ENCODE results near the gene CTDNEP1.

CTDNEP1 gene

GRCh38 chr17:7228920-7229319, 22.6 kb downstream of the CTDNEP1 start:
- DNase-seq (ENCODE audit: low spot score), result no peak

DNA sequence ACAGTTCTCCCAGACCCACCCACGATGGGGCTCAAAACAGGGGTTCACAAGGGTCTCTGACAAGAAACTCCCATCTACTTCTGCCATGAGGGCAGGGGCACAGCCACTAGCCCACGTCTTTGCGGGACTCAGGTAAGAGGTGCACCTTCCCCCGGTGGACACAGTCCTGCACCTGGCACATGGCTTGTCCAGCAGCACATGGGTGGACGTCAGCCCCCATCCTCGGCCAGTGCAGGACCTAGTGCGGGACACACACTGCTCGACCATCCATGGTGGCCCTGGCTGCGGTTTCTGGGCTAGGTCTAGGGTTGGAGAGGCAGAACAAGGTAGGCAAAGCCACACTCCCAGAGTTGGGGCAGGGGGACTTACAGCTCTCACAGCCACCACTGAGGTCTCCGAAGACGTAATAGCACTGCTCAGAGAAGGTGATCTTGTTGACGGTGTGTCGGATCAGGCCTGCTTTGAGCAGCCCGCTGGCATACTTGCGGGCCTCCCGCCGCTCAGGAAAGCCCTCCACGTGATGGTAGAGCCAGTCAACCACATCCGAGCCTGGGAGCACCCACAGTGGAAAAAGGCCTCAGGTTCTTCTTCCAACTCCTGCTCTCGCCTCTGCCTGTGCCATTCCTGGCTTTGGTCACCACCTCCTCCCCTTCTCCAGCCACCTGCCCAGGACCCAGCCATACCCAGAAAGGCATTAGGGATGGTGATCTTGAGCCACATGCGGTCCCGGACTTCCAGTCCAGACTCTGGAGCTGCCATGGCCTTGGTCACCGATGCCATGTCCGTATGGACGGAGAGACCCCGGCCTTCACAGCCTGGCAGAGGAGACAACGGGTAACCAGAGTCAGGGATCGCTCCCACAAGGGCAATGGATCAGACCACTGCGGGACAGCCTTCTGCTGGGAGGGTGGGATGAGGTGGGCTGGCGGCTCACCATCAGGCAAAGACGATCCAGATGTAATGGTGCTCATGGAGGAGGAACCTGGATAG, 24.5 kb downstream of the CTDNEP1 start:
- no peak for DNase-seq (ENCODE audit: low spot score)

GRCh38 chr17:7225711-7226331, 25.7 kb downstream of the CTDNEP1 start:
- DNase-seq (ENCODE audit: low spot score), result no peak

DNA sequence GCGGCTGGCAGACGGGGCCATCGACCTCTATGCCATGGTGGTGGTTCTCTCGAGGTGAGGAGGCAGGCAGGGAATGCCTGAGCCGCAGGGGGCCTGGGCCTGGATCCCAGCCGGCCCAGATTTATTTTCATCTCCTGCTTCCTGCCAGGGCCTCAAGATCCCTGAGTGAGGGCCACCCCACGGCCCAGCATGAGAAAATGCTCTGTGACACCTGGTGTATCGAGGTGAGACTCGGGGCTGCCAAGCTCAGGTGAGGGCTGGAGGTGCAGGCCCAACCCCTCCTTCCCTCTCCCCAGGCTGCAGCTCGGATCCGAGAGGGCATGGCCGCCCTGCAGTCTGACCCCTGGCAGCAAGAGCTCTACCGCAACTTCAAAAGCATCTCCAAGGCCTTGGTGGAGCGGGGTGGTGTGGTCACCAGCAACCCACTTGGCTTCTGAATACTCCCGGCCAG, 26.8 kb downstream of the CTDNEP1 start:
- no peak for DNase-seq (ENCODE audit: low spot score)

DNA sequence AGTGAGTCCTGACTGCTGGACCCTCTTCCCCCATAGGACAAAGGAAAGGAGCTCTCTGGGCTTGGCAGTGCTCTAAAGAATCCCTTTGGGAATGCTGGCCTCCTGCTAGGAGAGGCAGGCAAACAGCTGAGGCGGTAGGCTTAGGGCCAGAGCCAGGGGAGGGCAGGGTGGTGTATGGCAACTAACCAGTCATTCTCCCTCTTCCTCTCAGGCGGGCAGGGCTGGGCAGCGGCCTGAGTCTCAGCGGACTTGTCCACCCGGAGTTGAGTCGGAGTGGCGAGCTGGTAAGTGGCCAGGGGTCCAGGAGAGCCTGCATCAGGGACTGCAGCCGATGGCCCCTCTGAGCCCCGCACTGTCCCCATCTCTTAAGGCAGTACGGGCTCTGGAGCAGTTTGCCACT, 27.4 kb downstream of the CTDNEP1 start:
- DNase-seq (ENCODE audit: low spot score), result no peak

DNA sequence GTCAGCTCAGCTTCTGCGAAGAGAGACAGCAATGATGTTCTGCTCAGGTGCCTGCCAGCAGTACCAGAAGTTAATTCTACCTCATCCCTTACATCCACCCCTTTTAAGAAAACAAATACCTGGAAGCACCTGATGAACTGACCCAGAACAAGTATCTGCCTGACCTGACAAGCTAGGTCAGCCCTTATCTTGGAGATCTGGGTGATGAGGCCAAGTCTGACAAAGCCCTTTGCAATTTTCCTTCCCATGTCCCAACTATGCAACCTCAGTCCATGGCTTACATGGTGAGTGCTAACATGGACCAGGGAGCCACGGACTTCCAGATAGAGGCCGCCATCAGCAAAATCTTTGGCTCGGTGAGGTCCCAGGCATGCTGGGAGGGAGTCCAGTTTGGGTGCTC, 28.2 kb downstream of the CTDNEP1 start:
- DNase-seq (ENCODE audit: low spot score), result no peak

- no peak for DNase-seq (ENCODE audit: low spot score)
Measured at GRCh38 chr17:7222972-7223292, 28.6 kb downstream of the CTDNEP1 start.

GRCh38 chr17:7222093-7222971, 29.2 kb downstream of the CTDNEP1 start:
- no peak for DNase-seq (ENCODE audit: low spot score)

DNA sequence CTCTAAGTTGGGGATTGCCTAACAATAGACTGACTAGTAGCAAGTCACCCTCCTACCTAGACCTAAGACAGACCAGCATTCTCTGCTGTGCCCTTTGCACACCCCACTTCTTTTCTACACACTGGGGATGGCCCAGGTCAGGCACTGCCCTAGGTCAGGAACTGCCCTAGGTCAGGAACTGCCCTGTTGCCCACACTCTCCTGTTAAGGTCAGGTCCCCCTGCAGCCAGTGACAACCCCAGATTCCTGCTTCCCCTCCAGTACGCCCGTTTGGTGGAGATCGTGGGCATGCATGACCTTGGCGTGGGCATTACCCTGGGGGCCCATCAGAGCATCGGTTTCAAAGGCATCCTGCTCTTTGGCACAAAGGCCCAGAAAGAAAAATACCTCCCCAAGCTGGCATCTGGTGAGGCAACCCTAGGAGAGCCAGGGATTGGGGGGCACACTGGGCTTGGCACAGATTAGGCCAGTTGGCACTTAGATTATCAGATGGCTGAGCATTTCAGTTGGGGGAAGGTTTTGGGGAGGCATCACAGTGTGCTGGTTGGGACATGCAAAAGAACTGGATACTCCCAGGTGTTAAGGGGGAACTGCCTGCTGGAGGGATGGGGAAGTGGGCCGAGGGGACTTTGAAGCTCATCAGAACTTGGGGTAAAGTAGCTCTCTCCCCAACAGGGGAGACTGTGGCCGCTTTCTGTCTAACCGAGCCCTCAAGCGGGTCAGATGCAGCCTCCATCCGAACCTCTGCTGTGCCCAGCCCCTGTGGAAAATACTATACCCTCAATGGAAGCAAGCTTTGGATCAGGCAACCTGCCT, 30.0 kb downstream of the CTDNEP1 start:
- DNase-seq (ENCODE audit: low spot score), result no peak

DNA sequence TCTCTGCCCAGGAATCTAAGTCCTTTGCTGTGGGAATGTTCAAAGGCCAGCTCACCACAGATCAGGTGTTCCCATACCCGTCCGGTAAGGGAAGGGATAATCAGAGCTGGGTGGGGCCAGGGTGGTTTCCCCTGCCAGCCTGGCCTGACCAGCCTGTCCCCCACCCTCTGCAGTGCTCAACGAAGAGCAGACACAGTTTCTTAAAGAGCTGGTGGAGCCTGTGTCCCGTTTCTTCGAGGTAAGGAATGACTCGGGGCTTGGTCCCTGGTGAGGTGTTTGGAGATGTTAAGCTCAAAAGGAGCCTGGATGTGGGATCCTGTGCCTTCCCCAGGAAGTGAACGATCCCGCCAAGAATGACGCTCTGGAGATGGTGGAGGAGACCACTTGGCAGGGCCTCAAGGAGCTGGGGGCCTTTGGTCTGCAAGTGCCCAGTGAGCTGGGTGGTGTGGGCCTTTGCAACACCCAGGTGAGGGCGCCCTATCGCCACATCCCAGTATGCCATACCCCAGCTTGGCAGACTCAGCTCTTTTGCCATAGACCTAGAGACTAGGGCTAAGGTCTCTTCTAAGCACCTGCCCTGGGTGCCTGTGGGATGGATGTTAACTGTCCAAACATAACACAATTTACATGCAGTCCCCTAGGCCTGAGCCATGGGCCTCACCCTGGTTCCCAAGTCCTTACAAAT, 30.8 kb downstream of the CTDNEP1 start:
- DNase-seq (ENCODE audit: low spot score), result peak; percentile 47

- DNase-seq (ENCODE audit: low spot score), result peak; percentile 92
Measured at GRCh38 chr17:7219812-7220592, 31.5 kb downstream of the CTDNEP1 start, which contains the start of the genes ACADVL and DLG4. Gene ACADVL, plus strand, starts transcription at chr17:7219938. Its CDS starts 47 bp downstream, at chr17:7219985. Gene DLG4, minus strand, starts transcription at chr17:7219836.

DNA sequence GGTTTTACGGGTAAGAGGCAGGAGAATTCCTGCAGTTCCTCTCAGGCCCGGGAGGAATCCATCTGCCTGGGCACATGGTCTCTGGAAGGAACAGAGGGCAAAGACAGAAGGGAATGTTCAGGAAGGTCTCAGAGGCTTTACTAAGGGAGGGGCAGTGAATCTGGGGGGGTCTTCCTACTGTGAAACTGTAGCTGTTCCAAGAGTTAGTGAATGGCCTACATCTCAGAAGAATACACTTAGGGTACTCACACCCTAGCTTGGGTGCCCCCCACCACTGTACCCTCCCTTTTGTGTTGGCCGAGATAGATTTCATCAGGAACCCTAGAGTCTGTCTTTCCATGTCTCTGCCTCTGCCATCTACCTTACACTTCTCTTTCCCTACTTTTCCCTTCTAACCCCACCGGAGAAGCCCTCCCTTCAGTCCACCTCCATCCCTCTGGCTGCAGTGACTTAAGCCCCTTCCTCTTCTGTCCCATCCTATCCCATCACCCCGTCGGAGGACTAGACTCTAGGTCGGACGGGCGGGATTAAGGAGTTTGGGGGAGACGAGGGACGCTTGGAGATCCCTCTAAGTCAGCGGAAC, 32.2 kb downstream of the CTDNEP1 start:
- no peak for DNase-seq (ENCODE audit: low spot score)

GRCh38 chr17:7218758-7219157, 32.8 kb downstream of the CTDNEP1 start:
- no peak for DNase-seq (ENCODE audit: low spot score)

DNA sequence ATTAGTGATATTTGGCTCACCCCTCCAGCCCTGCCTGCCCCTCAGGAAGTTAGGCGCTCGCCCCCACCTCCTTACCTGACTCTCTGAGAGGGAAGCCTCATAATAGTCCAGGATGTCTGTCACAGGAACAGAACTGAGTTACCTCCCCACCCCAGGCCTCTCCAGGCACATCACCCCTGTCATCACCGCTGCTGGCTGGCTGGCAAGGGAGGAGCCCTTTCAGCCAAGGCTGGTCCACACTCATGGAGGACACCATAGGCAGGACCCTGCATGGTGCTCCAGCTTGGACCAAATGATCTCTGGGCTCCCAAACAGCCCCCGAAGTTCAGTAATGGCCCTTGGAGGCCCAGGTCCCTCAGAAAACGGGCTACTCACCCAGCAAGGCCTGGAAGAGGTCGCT, 33.4 kb downstream of the CTDNEP1 start:
- no peak for DNase-seq (ENCODE audit: low spot score)

DNA sequence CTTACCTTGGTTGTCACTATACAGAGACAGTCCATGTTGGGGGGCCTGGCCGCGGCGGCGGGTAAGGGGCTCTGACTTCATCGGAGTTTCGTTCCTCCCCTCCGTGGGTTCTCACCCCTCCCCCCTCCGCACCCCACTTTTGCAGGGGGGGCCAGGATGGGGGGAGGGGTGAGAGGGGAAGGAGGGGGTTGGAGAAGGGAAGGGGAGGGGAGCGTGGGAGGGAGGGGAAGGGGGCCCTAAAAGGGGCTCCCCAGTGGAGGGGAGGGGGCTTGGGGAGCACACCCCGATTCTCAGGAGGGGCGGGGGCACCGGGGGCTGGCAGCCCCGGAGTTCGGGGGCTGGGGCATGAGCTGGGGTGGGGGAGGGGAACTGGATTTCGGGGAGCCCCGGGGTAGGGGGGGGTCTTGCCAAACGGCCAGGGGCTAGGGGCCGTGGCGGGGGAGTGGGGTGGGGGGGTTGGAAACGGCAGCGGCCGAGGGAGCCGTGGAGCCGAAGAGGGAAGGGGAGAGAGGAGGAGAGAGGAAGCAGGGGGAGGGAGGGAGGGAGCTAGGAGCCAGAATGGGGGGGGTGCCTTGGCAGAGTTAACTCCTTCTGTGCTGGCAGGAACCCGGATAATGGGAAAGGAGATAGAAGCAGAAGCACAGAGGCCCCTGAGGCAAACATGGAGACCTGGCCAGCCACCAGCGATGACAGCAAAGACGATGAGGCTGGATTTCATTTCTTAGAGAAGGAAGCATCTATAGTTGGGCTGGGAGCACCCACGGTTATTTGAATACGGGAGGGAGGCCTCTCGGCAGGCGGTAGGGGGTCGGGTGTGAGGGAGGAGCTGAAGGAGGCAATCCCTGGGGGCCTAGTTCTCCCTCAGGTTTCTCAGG, 34.2 kb downstream of the CTDNEP1 start:
- peak; percentile 74 for DNase-seq (ENCODE audit: low spot score)

DNA sequence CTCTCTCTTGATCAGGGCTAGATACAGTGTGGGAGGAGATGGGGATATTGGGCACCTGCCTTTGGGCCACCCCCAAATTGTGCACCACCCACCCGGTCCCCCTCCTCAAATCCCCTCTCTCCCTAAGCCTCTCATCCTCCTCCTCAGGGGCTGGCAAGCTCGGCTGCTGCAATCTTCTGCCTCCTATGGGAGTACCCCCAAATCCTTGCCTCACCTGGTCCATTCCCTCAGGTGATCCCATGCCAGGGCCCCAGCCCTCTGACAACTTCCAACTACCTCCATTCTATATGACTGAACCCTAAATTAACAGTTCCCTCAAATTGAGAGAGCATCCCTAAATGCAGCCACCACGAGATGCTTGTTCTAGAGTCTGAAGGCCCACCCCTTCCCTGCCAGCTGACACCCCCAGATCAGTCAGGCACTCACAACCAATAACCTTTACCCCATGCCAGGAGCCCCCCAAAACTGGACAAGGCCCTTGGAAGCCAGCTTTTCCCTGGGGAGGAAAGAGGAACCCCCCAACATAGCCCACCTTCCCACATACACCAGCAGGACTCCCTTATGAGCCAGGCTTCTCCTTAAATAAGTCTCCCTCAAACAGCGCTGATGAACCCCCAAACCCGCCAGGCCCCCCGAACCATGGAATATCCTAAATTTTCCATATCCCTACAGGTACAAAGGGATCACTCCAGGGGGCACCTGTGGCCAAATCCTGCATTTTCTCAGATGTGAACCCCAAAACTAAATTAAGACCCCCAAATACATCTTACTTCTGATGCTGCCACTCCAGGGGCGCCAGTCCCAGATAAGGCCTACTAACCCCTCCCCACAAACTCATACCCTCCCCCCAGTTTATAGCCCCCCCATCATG, 35.1 kb downstream of the CTDNEP1 start:
- DNase-seq (ENCODE audit: low spot score), result no peak

DNA sequence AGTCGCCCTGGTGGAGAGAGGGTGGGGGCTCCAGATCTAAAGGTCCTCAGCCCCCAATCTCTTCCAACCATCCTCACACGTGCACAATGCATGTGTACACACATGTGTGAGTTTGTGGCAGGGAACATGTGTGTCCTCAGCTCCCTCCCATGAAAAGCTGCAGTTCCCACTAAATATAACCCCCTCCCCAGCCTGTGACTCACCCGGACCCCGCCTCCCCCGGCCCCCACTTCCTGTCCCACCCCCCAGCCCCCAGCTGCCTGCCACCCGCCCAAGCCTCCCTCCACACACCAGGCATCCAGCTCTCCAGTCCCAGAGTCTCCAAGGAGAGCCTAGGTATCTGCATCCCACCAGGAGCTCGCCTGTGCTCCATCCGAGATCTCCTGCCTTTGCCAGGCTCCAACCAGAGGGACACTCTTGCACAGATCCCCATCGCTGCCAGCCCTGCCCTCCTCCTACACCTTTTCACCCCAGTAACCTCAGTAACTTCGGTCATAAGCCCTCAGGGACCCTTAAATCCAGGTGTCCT, 35.8 kb downstream of the CTDNEP1 start:
- no peak for DNase-seq (ENCODE audit: low spot score)

Measured in AG08395 (cell line).